ENCODE data around the gene ADNP2.
"Not testable (repeated sequence)": the region's sequence is repeated elsewhere in the genome, so short reads cannot be mapped to it uniquely, and the experiment has no call there.

ADNP2 gene

DNA sequence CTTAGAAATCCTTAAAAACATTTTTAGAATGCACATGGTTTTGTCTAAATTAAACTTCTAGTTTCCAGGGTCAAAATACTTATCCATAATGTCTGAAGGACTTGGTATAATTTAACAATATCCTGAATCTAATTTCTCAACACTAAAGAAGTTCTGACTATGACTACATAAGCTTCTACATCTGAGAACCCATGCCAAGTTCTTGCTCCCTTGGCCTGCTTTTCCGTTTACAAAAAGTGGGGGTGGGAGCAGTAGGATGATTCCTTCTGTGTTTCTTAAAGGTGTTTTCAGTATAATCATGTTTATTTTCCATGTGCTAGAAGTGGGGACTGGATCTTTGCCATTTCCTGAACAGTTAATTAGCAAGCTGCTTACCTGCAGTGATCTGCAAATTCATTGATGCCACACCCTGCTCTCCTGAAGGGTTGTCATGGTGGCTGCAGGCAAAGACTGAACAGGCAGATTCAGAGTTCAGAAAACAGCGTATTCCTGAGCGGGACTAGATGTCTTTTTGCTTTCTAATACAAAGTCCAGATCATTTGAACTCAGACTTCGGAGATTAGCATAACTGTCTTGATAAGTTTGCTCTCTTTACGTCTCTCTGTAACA is 36.2 kb downstream of the ADNP2 start:
- DNase-seq (ENCODE audit: low spot score) = no peak

- no peak for DNase-seq (ENCODE audit: low spot score)
Measured at GRCh38 chr18:80147037-80147417, 38.0 kb downstream of the ADNP2 start.

DNA sequence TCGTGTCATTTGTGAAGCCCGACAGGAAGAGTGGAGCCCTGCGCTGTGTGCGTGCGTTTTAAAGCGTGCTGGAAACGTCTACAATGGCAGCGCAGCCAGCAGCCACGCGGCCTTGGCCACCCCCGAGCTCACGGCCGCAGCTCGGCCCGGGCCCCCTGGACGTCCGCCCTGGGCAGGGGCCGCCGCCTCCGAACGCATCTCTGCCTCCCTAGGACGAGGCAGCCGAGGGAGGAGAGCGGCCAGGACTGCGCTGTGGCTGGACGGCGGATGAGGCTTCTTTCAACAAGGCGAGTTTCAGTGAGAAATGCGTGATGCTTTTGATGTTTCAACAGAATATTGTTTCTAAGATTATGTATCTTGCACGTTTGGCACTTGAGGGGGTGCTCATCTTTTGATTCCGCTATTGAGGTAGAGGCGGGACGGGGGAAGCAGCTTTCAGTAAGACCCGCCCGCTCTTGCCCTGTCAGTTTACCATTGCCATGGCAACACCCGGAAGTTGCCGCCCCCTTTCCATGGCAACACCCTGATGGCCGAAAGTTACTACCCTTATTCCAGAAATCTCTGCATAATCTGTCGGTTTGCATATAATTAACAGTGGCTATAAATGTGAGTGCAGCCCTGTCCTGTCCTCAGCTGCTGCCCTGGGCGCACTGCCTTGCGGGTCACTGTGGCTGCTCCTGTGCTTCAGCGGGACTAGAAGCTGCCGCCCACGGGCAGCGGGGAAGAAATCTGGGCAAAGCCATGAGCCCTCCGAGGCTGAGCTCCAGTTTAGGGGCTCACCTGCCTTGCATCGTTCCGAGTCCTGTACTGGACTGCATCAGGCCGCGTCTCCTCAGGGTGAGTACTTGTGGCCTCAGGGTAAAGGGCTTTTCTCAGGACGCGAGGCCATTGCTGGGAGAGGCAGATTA is 38.6 kb downstream of the ADNP2 start:
- DNase-seq (ENCODE audit: low spot score) = peak; percentile 41

DNA sequence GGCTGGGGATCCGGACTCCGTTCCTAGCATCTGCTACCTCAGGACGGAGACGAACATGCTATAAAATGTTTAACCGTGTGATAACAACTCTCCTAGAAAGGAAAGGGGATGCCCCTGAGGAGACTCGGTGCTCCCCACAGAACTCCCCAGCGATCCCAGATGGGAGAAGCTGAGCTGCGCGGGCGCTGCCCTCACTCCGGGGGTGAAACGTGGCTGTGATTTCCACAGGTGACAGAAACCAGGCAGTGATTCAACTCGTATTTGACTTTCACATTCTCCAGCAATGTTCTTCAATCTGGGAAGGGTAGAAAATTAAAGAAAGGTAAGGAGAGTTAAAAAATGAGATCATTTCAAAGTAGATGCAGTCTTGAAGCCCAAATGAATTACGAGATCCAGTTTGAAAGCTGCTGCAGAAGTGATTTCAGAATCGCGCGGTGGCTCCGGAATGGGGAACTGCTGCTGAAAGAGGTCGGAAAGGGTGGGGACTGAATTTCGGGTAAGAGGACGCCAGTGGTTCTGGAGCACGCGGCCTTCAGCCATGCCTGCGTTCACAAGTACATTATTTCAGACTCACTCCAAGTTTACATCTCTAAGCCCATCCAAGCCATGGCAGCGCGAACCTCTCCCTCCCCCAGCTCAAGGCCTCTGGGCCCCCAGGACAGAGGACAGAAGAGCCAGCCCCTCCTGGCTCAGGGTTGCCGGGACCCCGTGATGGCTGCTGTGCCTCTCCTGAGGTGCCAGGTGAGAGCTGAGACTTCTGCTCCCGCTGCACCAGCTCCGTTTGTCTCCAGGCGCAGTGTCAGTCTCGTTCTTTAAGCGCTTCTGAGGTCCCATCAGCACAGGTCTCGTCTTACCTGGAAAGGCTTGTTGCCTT is 39.5 kb downstream of the ADNP2 start:
- no peak for DNase-seq (ENCODE audit: low spot score)

- DNase-seq (ENCODE audit: low spot score) = no peak
Measured at GRCh38 chr18:80149667-80150066, 40.6 kb downstream of the ADNP2 start.

- DNase-seq (ENCODE audit: low spot score) = peak; percentile 27
Measured at GRCh38 chr18:80154293-80154692, 45.2 kb downstream of the ADNP2 start.

DNA sequence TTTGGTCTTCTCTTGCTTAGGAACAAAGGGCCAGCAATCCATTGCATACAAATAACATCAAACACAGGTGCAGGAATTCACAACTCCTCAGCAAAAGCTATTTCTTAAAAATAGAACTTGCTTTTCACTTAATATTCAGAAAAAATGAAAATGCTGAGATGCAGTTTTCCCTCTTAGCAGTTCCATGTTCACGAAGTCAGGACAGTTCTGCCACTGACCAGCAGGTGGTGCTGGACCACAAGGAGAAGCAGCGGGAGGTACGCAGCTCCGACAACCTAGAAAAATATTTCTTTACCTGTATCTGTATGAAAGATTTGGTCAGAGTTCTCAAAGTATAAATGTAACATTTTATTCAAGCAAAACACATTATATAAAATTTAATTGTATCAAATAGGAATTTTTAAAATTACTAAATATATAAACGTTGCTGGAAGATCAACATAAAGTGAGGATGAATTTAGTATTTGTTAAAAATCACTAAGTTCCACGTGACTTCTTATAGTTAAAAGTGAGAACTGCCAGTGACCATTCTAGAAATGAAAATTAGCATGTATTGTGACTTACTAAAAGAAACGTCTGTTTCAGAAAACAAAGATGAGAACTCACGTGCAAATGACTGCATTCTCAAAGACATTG is 48.8 kb downstream of the ADNP2 start:
- DNase-seq (ENCODE audit: low spot score) = peak; percentile 70

DNA sequence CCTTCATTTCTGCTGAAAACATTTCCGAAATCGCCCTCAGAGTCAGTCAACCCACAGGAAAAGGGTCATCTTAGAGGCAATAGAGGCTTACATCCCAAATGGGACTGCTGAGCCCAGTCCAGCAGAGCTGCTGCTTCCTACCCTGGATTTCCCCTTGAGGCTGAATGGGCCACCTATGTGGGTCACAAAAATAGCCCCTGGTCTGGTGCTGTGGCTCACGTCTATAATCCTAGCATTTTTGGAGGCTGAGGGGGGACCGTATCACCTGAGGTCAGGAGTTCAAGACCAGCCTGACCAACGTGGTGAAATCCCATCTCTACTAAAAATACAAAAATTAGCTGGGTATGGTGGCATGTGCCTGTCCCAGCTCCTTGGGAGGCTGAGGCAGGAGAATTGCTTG is 49.3 kb downstream of the ADNP2 start:
- DNase-seq (ENCODE audit: low spot score) = no peak

GRCh38 chr18:80159713-80160636 is 50.9 kb downstream of the ADNP2 start:
- DNase-seq (ENCODE audit: low spot score) = peak; percentile 10

- DNase-seq (ENCODE audit: low spot score) = no peak
Measured at GRCh38 chr18:80161781-80162417, 52.8 kb downstream of the ADNP2 start.

- DNase-seq (ENCODE audit: low spot score) = no peak
Measured at GRCh38 chr18:80163183-80163582, 54.1 kb downstream of the ADNP2 start.

DNA sequence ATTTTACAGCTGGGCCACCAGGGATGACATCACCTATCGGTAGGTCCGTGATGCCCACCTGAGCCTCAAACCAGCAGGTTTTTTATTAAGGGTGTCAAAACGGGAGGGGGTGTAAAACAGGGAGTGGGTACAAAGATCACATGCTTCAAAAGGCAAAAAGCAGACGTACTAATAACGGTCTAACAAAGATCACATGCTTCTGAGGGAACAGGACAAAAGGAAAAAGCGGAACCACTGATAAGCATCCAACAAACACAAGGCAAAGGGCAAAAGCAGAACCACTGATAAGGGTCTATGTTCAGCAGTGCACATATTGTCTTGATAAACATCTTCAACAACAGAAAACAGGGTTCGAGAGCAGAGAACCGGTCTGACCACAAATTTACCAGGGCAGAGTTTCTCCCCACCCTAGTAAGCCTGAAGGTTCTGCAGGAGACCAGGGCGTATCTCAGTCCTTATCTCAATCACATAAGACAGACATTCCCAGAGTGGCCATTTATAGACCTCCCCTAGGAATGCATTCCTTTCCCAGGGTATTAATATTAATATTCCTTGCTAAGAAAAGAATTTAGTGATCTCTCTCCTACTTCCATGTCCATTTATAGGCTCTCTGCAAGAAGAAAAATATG is 55.8 kb downstream of the ADNP2 start:
- DNase-seq (ENCODE audit: low spot score) = not testable (repeated sequence)

- no peak for DNase-seq (ENCODE audit: low spot score)
Measured at GRCh38 chr18:80166240-80166639, 57.2 kb downstream of the ADNP2 start.

GRCh38 chr18:80166725-80167124 is 57.7 kb downstream of the ADNP2 start:
- no peak for DNase-seq (ENCODE audit: low spot score)

DNA sequence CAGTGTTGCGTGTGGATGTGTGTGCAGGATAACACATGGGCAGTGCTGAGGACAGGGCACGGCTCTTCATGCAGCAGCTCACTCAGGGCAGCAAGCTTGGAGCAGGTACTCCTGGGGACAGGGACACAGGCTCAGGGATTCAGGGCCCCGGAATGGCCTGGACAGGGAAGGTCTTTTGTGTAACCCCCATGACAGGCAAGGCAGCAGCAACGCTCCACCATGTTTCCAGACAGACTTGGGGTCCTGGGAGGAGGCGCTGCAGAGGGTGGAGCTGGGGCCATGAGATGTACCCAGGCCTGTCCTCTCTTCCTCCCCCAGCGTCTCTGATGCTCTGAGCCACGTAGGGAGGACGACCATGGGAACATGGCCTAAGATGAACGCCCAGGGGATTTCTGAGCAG is 58.3 kb downstream of the ADNP2 start:
- DNase-seq (ENCODE audit: low spot score) = no peak

DNA sequence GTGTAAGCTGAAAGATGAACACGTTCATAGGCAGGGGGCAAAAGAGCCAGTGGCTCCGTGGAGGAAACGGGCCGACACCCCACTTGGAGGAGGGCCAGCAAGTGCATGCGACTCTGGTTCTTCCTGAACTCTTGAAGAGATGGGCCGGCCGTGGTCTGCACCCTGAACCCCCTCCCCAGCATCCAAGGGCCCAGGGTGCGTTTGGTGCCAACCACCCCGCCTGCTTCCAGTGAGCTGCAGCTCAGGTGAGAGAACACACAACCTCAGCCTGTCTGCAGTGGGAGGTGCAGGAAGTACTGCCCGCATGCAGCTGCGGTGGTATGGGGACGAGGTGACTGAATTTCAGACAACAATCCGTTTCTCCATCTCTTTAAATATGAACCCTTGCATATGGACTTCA is 58.9 kb downstream of the ADNP2 start:
- DNase-seq (ENCODE audit: low spot score) = no peak

GRCh38 chr18:80168346-80168745 is 59.3 kb downstream of the ADNP2 start:
- no peak for DNase-seq (ENCODE audit: low spot score)

DNA sequence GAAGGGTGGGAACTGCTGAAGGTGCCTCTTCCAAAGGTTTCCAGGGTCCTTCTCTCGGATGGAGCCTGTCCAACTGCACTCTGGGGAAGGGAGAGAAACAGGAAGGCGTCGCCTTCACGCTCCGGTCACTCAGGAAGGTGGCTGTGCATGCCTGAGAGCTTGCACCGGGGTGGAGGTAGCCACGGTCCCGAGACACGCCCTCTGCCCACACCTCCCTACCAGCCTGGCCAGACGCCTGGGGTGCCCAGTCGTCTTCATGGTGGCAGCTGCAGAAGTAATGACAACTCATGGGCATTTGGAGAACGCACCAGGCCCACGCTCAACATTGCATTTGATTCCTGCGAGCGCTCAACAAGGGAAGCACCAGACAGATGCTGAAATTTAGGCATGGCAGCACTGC is 59.9 kb downstream of the ADNP2 start:
- no peak for DNase-seq (ENCODE audit: low spot score)

DNA sequence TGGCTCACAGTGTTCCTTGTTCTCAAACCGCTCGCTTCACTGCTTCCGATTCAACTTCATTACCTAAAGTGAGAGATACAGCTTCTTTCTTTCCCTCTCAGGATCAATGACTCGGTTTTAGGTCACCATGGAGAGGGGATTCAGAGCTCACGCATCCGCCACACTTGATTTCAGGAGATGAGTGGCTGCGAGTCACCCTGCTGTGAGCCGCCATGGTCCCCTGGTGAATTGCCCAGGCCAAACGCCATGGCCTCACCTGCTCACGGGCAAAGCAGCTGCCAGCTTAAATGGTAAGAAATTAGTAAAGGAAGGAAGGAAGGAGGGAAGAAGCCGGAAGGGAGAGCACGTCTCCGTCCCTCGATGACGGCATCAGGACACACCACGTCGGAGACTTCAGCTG is 60.5 kb downstream of the ADNP2 start:
- DNase-seq (ENCODE audit: low spot score) = no peak

Data from hematopoietic multipotent progenitor cell treated with erythropoietin and hydrocortisone succinate and interleukin-3 and kit ligand, for 17 days (in vitro differentiated cells).